Spleen (tissue), 7 donors: ENCODE measurements around the gene PRKG2.
"Not testable (repeated sequence)": the region's sequence is repeated elsewhere in the genome, so short reads cannot be mapped to it uniquely, and the experiment has no call there.

Experiments
- CTCF ChIP-seq, 11 experiments: fragments of 200-600 bp in 7 of 11; fragments of 450-650 bp in 4 of 11; sonication (generic) in 4 of 11; IDR thresholded peaks in 8 of 11; conservative IDR thresholded peaks in 3 of 11; 1 replicate in 7 of 11; 2 replicates in 4 of 11; pipeline versions ENCODE4 v1.4.0 to v1.8.0; 2016 to 2021; ENCODE audit warnings: antibody characterized with exemption in 11 of 11, inconsistent platforms in 4 of 11, mild to moderate bottlenecking in 1 of 11
- POLR2A ChIP-seq, 3 donors: fragments of 450-650 bp; IDR thresholded peaks; one replicate each; pipeline ENCODE4 v1.5.1; 2017; ENCODE audit warnings: antibody characterized with exemption in 3 of 3, mild to moderate bottlenecking in 1 of 3
- POLR2AphosphoS5 ChIP-seq, 3 donors: sonication (generic); formaldehyde crosslinking; IDR thresholded peaks; one replicate each; pipeline ENCODE4 v1.5.1; 2017; ENCODE audit warnings: antibody characterized with exemption in 3 of 3
- donor health status: DM: no; HTN: no; CAD: no; lungs with moderate emphysema.
- donor health status: DM: no; HTN: no; CAD: no.
- donor health status: DM: no; HTN: no; CAD: no.

- TF ChIP-seq CTCF (IDR thresholded peaks at IDR 0.05 in 8 of 11, conservative IDR thresholded peaks at IDR 0.05 in 3 of 11); POLR2AphosphoS5 (IDR thresholded peaks at IDR 0.05); POLR2A (IDR thresholded peaks at IDR 0.05): not testable (repeated sequence)
Observed at GRCh38 chr4:81222082-81222472, 7.1 kb upstream of the PRKG2 start.
